Right lobe of liver (tissue), 4 donors: ENCODE measurements around the gene RGS1.

ENCODE experiments used
- POLR2A ChIP-seq: fragments of 450-650 bp; IDR thresholded peaks from one replicate; pipeline ENCODE4 v1.6.1; 2017; ENCODE audit warnings: antibody characterized with exemption, mild to moderate bottlenecking
- TF ChIP-seq, protein P1 (sequence below), 4 donors: fragments of 200-600 bp in 3 of 4; fragments of 450-650 bp in 1 of 4; IDR thresholded peaks; one replicate each; pipeline versions ENCODE4 v1.5.1 to v1.8.0; 2016 to 2022; ENCODE audit warnings: antibody characterized with exemption in 4 of 4, mild to moderate bottlenecking in 2 of 4
- donor health status: DM: no; HTN: no; CAD: no.
- donor health status: DM: no; HTN: no; CAD: no.
- donor health status: DM: no; HTN: yes; CAD: no.

DNA sequence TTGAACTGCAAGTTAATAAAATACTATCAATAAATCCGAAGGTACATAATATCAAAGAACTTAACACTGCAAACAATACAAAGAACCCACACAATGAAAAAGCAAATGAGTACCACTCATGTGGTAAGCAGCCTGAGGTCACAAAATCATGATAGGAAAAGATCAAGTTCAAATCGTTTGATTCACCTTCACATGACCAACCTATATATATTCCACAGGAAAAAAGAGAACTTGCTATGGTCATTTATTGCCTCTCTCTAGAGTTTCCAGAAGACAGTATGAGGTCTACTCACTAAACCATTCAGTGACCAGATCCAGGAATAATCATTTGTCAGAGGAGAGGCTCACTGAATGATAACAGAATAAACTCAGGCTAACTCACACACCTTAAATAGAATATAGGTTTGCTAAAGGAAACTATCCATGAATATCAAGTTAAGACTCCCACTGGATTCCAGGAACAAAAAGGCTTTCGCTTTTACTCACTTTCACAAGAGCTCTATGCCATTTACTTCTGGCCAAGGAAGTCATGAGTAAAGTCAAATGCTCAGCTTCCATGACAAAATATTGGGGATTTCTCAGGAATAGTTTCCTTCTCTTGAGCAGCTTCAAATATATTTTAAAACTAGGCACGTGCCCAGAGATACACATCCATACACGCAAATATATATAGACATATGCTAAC is 48.3 kb upstream of the RGS1 start:
- TF ChIP-seq, protein P1, sequence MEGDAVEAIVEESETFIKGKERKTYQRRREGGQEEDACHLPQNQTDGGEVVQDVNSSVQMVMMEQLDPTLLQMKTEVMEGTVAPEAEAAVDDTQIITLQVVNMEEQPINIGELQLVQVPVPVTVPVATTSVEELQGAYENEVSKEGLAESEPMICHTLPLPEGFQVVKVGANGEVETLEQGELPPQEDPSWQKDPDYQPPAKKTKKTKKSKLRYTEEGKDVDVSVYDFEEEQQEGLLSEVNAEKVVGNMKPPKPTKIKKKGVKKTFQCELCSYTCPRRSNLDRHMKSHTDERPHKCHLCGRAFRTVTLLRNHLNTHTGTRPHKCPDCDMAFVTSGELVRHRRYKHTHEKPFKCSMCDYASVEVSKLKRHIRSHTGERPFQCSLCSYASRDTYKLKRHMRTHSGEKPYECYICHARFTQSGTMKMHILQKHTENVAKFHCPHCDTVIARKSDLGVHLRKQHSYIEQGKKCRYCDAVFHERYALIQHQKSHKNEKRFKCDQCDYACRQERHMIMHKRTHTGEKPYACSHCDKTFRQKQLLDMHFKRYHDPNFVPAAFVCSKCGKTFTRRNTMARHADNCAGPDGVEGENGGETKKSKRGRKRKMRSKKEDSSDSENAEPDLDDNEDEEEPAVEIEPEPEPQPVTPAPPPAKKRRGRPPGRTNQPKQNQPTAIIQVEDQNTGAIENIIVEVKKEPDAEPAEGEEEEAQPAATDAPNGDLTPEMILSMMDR (IDR thresholded peaks at IDR 0.05): no peak
- TF ChIP-seq POLR2A: no peak
